GM15510 (cell line): ENCODE results near the gene CHST6.

ENCODE experiments used
- POLR2A ChIP-seq: IDR thresholded peaks from 3 replicates; pipeline ENCODE4 v1.6.1; 2011; ENCODE audit warnings: borderline replicate concordance; ENCODE audit not compliant: insufficient read length; ENCODE audit errors: extremely low read depth

The CHST6 gene

GRCh38 chr16:75506574-75506973 lies 11.3 kb upstream of the CHST6 start:
- TF ChIP-seq POLR2A, result no peak

- no peak for TF ChIP-seq POLR2A
Measured at GRCh38 chr16:75506107-75506506, 10.9 kb upstream of the CHST6 start.

- TF ChIP-seq POLR2A, result no peak
Measured at GRCh38 chr16:75503801-75504200, 8.6 kb upstream of the CHST6 start.

- TF ChIP-seq POLR2A, result no peak
Measured at GRCh38 chr16:75502916-75503605, 7.8 kb upstream of the CHST6 start.

GRCh38 chr16:75501359-75501758 lies 6.1 kb upstream of the CHST6 start:
- no peak for TF ChIP-seq POLR2A

- no peak for TF ChIP-seq POLR2A
Measured at GRCh38 chr16:75497558-75497957, 2.3 kb upstream of the CHST6 start.

GRCh38 chr16:75494661-75495075 lies 573 bp downstream of the CHST6 start:
- no peak for TF ChIP-seq POLR2A

GRCh38 chr16:75494184-75494583 lies 1.1 kb downstream of the CHST6 start:
- no peak for TF ChIP-seq POLR2A

- TF ChIP-seq POLR2A, result no peak
Measured at GRCh38 chr16:75491876-75492275, 3.4 kb downstream of the CHST6 start.

- no peak for TF ChIP-seq POLR2A
Measured at GRCh38 chr16:75488322-75488721, 6.9 kb downstream of the CHST6 start.

- no peak for TF ChIP-seq POLR2A
Measured at GRCh38 chr16:75486676-75487313, 8.4 kb downstream of the CHST6 start.

GRCh38 chr16:75486014-75486675 lies 9.1 kb downstream of the CHST6 start:
- TF ChIP-seq POLR2A, result no peak

- no peak for TF ChIP-seq POLR2A
Measured at GRCh38 chr16:75485230-75486013, 9.8 kb downstream of the CHST6 start.

- TF ChIP-seq POLR2A, result no peak
Measured at GRCh38 chr16:75483222-75483621, 12.0 kb downstream of the CHST6 start.
